Mucosa of stomach (tissue), 1 donor: ENCODE measurements around the gene YY1.
"Not testable (repeated sequence)": the region's sequence is repeated elsewhere in the genome, so short reads cannot be mapped to it uniquely, and the experiment has no call there.

Source experiments
- H3K27me3 ChIP-seq: one replicate; pipeline ENCODE4 v1.7.0; 2013; ENCODE audit warnings: mild to moderate bottlenecking, low read length; ENCODE audit not compliant: control insufficient read depth, insufficient read depth
- H3K36me3 ChIP-seq: one replicate; pipeline ENCODE4 v1.7.0; 2013; ENCODE audit warnings: low read length; ENCODE audit not compliant: control insufficient read depth, insufficient read depth
- H3K4me1 ChIP-seq: one replicate; pipeline ENCODE4 v1.7.0; 2013; ENCODE audit warnings: mild to moderate bottlenecking, low read length; ENCODE audit not compliant: control insufficient read depth, insufficient read depth
- H3K4me3 ChIP-seq: one replicate; pipeline ENCODE4 v1.7.0; 2013; ENCODE audit warnings: low read length
- H3K9ac ChIP-seq: one replicate; pipeline ENCODE4 v1.7.0; 2013; ENCODE audit warnings: mild to moderate bottlenecking, low read length, moderate library complexity
- H3K9me3 ChIP-seq: one replicate; pipeline ENCODE4 v1.7.0; 2013; ENCODE audit warnings: mild to moderate bottlenecking, low read length, moderate library complexity; ENCODE audit not compliant: control insufficient read depth
- donor health status: Pancreatic carcinoma.

The YY1 gene

DNA sequence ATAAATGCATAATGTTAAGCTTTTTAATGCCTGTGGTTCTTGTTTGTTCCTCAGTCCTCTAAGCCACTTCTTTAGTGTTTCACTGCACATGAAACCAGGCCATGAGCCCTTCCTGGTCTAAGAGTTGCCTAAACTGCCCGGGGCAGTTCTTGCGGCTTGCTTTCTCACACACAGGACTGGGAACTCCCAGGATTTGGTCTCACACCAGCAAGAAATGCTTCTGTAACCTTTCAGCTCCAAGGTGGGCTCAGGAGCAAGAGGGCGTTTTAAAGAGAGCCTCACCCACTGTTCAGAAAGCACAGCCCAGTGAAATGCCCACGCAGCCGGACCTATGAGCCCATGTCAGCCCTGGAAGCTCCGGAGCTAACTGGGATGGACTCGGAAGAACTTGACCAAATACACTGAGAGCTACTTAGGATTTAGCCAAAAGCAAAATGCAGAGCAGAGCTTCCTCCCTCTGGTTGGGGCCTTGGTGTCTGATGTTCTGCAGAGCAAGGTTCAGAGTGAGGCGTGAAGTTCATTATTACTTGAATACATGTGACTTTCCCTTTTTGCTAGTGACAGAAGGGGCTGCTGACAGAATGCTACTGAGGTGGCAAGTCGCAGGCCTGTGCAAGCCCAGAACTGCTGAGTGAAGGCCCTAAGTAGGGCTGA, 43.9 kb downstream of the YY1 start:
- no peaks in the 10 kb centered on the region for H3K36me3 ChIP-seq

GRCh38 chr14:100283436-100283835, 44.5 kb downstream of the YY1 start:
- H3K9ac ChIP-seq, H3K9me3 ChIP-seq, H3K27me3 ChIP-seq, H3K4me3 ChIP-seq, H3K36me3 ChIP-seq: not testable (repeated sequence)
- H3K4me1 ChIP-seq, result peaks cover 11% of the 10 kb centered on the region

More for the DNA sequence above, 43.9 kb downstream of the YY1 start:
- Histone ChIP-seq H3K9me3 (no peaks in the 10 kb centered on the region), H3K9ac (no peak overlapping the region), H3K4me3 (no peak overlapping the region), H3K27me3 (no peaks in the 10 kb centered on the region), H3K4me1 (peaks cover 11% of the 10 kb centered on the region)

GRCh38 chr14:100283984-100284881, 45.3 kb downstream of the YY1 start:
- peaks cover 11% of the 10 kb centered on the region for H3K4me1 ChIP-seq
- no peak overlapping the region for H3K4me3 ChIP-seq
- no peaks in the 10 kb centered on the region for H3K9me3 ChIP-seq
- no peaks in the 10 kb centered on the region for H3K36me3 ChIP-seq
- no peaks in the 10 kb centered on the region for H3K27me3 ChIP-seq
- H3K9ac ChIP-seq, result peak overlapping the region; percentile 82

GRCh38 chr14:100285021-100285912, 46.3 kb downstream of the YY1 start:
- peak overlapping the region; percentile 25 for H3K4me3 ChIP-seq
- H3K4me1 ChIP-seq, result peaks cover 11% of the 10 kb centered on the region
- H3K36me3 ChIP-seq, result no peaks in the 10 kb centered on the region
- H3K9me3 ChIP-seq, result no peaks in the 10 kb centered on the region
- no peaks in the 10 kb centered on the region for H3K27me3 ChIP-seq
- H3K9ac ChIP-seq, result peak overlapping the region; percentile 82

- Histone ChIP-seq H3K27me3 (no peaks in the 10 kb centered on the region), H3K9me3 (no peaks in the 10 kb centered on the region), H3K4me3 (peak overlapping the region; percentile 25), H3K9ac (peak overlapping the region; percentile 82), H3K4me1 (peaks cover 11% of the 10 kb centered on the region), H3K36me3 (no peaks in the 10 kb centered on the region)
Measured at GRCh38 chr14:100285913-100286400, 47.0 kb downstream of the YY1 start.

GRCh38 chr14:100286484-100287191, 47.7 kb downstream of the YY1 start:
- Histone ChIP-seq H3K9ac (no peak overlapping the region), H3K9me3 (no peaks in the 10 kb centered on the region), H3K4me3 (no peak overlapping the region), H3K27me3 (no peaks in the 10 kb centered on the region), H3K36me3 (no peaks in the 10 kb centered on the region), H3K4me1 (peaks cover 11% of the 10 kb centered on the region)

DNA sequence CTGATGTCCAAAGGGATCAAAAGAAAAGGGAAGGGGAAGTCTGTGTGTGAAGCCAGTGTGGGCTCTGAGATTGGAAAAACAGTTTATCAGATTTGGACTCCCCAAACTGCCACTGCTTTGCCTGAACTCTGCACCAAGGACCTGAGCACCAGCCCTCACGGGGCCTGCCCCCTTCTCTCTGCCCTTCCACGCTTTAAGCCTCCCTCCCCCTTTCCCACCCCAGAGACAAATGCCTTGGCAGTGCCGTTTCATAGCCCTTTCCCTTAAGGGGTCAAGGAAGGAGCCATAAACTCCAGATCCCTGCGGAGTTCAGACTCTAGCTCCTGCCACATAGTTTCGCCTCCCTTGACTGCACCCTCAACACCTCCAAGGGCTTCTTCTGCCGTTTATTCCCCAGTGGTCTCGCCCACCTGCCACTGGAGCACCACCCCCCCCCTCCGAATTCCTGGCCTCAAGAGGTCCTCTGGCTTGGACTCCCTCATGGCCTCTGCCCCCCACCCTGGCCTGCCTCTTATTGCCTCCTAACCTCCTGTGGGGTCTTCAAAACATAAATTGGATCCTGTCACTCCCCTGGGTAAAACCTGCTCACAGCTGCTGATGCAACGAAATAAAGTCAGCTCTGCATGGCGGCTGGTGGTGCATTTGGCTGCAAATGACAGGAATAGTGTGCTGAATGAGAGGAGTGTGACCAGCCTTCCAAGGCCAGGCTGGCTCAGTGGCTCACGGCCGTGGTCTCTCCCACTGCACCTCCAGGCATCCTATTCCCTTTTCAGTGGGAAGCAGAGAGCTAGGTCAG, 48.5 kb downstream of the YY1 start:
- Histone ChIP-seq H3K36me3 (no peaks in the 10 kb centered on the region), H3K4me1 (peaks cover 11% of the 10 kb centered on the region), H3K4me3 (no peak overlapping the region), H3K9me3 (no peaks in the 10 kb centered on the region), H3K27me3 (no peaks in the 10 kb centered on the region), H3K9ac (no peak overlapping the region)

GRCh38 chr14:100287998-100288295, 49.0 kb downstream of the YY1 start:
- H3K9me3 ChIP-seq, H3K4me3 ChIP-seq, H3K9ac ChIP-seq, H3K27me3 ChIP-seq, H3K36me3 ChIP-seq: not testable (repeated sequence)
- H3K4me1 ChIP-seq, result peaks cover 11% of the 10 kb centered on the region

GRCh38 chr14:100288382-100289185, 49.6 kb downstream of the YY1 start:
- H3K4me3 ChIP-seq, result no peak overlapping the region
- H3K36me3 ChIP-seq, result no peaks in the 10 kb centered on the region
- no peaks in the 10 kb centered on the region for H3K27me3 ChIP-seq
- no peak overlapping the region for H3K9ac ChIP-seq
- peaks cover 11% of the 10 kb centered on the region for H3K4me1 ChIP-seq
- no peaks in the 10 kb centered on the region for H3K9me3 ChIP-seq

- Histone ChIP-seq H3K36me3 (no peaks in the 10 kb centered on the region), H3K27me3 (no peaks in the 10 kb centered on the region), H3K9ac (no peak overlapping the region), H3K4me3 (no peak overlapping the region), H3K9me3 (no peaks in the 10 kb centered on the region), H3K4me1 (peaks cover 7% of the 10 kb centered on the region)
Measured at GRCh38 chr14:100289916-100290606, 51.1 kb downstream of the YY1 start.
